Measurements from ENCODE around the gene NRK. TPM values are rescaled to one million over a fixed set of nuclear protein-coding genes. Genes with fewer than 3 reads are reported as not detected.

Gene NRK
- total RNA-seq, 1 experiment from 2014 or later, result 3.1 TPM

- no peaks in the 10 kb centered on the region for H3K4me1 Mint-ChIP-seq
Observed at GRCh38 chrX:105945266-105945665, 122.9 kb downstream of the NRK start.

DNA sequence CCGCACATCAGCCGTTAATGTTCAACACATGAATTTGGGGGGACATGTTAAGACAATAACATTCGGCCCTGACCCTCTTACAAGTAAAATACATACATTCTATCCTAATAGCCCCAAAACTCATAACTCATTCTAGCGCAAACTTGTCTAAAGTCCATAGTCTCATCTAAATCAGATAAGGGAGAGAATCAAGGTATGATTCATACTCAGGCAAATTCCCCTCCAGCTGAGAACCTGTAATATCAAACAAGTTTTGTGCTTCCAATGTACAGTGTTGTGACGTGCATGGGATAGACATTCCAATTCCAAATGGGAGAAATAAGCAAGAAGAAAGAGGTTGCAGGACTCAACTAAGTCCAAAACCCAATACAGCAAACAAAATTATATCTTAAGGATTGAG is 147.1 kb downstream of the NRK start:
- POLR2A ChIA-PET, result no interaction called here
- no peak for DNase-seq (ENCODE audit: low spot score)
- TF ChIP-seq NR1H2 (CRISPR knock-in tag; IDR thresholded peaks at IDR 0.05) (no peak), GRHL2 (CRISPR knock-in tag; IDR thresholded peaks at IDR 0.05; ENCODE audit: insufficient replicate concordance, severe bottlenecking) (no peak), FOXJ3 (CRISPR knock-in tag; IDR thresholded peaks at IDR 0.05; ENCODE audit: borderline replicate concordance) (no peak), EMX1 (CRISPR knock-in tag; IDR thresholded peaks at IDR 0.05) (no peak), HMGA2 (CRISPR knock-in tag; IDR thresholded peaks at IDR 0.05) (no peak), JAZF1 (CRISPR knock-in tag; IDR thresholded peaks at IDR 0.05) (no peak), RELA (CRISPR knock-in tag; IDR thresholded peaks at IDR 0.05; ENCODE audit: borderline replicate concordance) (no peak), ELF4 (CRISPR knock-in tag; IDR thresholded peaks at IDR 0.05; ENCODE audit: low read depth) (no peak), NR3C1 (CRISPR knock-in tag; conservative IDR thresholded peaks at IDR 0.05; ENCODE audit: low read depth) (no peak), CREB1 (CRISPR knock-in tag; IDR thresholded peaks at IDR 0.05) (no peak), NR2C2 (CRISPR knock-in tag; IDR thresholded peaks at IDR 0.05) (no peak), MYBL2 (CRISPR knock-in tag; IDR thresholded peaks at IDR 0.05) (no peak), AFF4 (CRISPR knock-in tag; IDR thresholded peaks at IDR 0.05; ENCODE audit: borderline replicate concordance) (no peak)
- TF ChIP-seq, protein P1, sequence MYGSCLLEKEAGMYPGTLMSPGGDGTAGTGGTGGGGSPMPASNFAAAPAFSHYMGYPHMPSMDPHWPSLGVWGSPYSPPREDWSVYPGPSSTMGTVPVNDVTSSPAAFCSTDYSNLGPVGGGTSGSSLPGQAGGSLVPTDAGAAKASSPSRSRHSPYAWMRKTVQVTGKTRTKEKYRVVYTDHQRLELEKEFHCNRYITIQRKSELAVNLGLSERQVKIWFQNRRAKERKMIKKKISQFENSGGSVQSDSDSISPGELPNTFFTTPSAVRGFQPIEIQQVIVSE (CRISPR knock-in tag; IDR thresholded peaks at IDR 0.05; ENCODE audit: borderline replicate concordance), result no peak

More at GRCh38 chrX:105945266-105945665, 122.9 kb downstream of the NRK start:
- no peaks in the 10 kb centered on the region for H3K27me3 Mint-ChIP-seq (ENCODE audit: low read depth)
- no peak overlapping the region for H3K27ac Mint-ChIP-seq
- DNase-seq (ENCODE audit: low spot score), result no peak
- POLR2A ChIA-PET, result no interaction called here
- H3K36me3 Mint-ChIP-seq, result no peaks in the 10 kb centered on the region
- no peaks in the 10 kb centered on the region for H3K9me3 Mint-ChIP-seq
- no peak for ATAC-seq
- H3K4me3 Mint-ChIP-seq, result no peak overlapping the region
- TF ChIP-seq FOXP1 (CRISPR knock-in tag; IDR thresholded peaks at IDR 0.05; ENCODE audit: borderline replicate concordance) (no peak), CBFB (CRISPR knock-in tag; IDR thresholded peaks at IDR 0.05; ENCODE audit: low read depth) (no peak), E2F1 (CRISPR knock-in tag; IDR thresholded peaks at IDR 0.05) (no peak), NR1H2 (CRISPR knock-in tag; IDR thresholded peaks at IDR 0.05) (no peak), IRF1 (CRISPR knock-in tag; IDR thresholded peaks at IDR 0.05) (no peak), ESRRA (CRISPR knock-in tag; IDR thresholded peaks at IDR 0.05; ENCODE audit: borderline replicate concordance) (no peak), JAZF1 (CRISPR knock-in tag; IDR thresholded peaks at IDR 0.05) (no peak), TEAD1 (CRISPR knock-in tag; IDR thresholded peaks at IDR 0.05) (no peak), NR2C2 (CRISPR knock-in tag; IDR thresholded peaks at IDR 0.05) (no peak), ZSCAN18 (CRISPR knock-in tag; IDR thresholded peaks at IDR 0.05) (no peak), ELF4 (CRISPR knock-in tag; IDR thresholded peaks at IDR 0.05; ENCODE audit: low read depth) (no peak)
- TF ChIP-seq, protein P2, sequence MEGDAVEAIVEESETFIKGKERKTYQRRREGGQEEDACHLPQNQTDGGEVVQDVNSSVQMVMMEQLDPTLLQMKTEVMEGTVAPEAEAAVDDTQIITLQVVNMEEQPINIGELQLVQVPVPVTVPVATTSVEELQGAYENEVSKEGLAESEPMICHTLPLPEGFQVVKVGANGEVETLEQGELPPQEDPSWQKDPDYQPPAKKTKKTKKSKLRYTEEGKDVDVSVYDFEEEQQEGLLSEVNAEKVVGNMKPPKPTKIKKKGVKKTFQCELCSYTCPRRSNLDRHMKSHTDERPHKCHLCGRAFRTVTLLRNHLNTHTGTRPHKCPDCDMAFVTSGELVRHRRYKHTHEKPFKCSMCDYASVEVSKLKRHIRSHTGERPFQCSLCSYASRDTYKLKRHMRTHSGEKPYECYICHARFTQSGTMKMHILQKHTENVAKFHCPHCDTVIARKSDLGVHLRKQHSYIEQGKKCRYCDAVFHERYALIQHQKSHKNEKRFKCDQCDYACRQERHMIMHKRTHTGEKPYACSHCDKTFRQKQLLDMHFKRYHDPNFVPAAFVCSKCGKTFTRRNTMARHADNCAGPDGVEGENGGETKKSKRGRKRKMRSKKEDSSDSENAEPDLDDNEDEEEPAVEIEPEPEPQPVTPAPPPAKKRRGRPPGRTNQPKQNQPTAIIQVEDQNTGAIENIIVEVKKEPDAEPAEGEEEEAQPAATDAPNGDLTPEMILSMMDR (IDR thresholded peaks at IDR 0.05), result no peak
- CTCF ChIA-PET, result no interaction called here

More for the DNA sequence above, 147.1 kb downstream of the NRK start:
- no peak for ATAC-seq
- Mint-ChIP-seq H3K4me1 (no peaks in the 10 kb centered on the region), H3K27ac (no peak overlapping the region), H3K36me3 (no peaks in the 10 kb centered on the region), H3K9me3 (no peaks in the 10 kb centered on the region), H3K4me3 (no peak overlapping the region), H3K27me3 (ENCODE audit: low read depth) (no peaks in the 10 kb centered on the region; the same call in 1 of the 2 replicates)
- CTCF ChIA-PET, result no interaction called here

Measured in WTC11 (cell line).